Measurements from ENCODE around the gene AASDH.

DNA sequence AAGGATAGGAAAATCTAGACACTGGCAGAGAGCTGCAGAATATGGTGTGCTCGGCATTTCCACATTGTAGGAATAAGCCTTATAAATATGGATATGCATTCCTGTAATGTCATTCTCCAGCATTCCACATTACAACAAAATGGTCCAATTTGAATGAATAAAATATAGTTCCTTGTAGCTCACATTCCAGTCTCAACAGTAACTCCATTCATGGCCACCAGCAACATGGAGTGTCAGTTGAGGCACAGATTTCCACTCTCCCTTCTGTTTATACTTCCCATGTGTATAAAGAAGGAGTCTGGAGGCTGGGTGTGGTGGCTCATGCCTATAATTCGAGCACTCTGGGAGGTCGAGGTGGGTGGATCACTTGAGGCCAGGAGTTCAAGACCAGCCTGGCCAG lies 84.5 kb downstream of the AASDH start:
- TF ChIP-seq, protein P1, sequence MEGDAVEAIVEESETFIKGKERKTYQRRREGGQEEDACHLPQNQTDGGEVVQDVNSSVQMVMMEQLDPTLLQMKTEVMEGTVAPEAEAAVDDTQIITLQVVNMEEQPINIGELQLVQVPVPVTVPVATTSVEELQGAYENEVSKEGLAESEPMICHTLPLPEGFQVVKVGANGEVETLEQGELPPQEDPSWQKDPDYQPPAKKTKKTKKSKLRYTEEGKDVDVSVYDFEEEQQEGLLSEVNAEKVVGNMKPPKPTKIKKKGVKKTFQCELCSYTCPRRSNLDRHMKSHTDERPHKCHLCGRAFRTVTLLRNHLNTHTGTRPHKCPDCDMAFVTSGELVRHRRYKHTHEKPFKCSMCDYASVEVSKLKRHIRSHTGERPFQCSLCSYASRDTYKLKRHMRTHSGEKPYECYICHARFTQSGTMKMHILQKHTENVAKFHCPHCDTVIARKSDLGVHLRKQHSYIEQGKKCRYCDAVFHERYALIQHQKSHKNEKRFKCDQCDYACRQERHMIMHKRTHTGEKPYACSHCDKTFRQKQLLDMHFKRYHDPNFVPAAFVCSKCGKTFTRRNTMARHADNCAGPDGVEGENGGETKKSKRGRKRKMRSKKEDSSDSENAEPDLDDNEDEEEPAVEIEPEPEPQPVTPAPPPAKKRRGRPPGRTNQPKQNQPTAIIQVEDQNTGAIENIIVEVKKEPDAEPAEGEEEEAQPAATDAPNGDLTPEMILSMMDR (IDR thresholded peaks at IDR 0.05), result no peak
- TF ChIP-seq POLR2A (IDR thresholded peaks at IDR 0.05), result no peak
